Type B pancreatic cell (in vitro differentiated cells): ENCODE results near the gene ATP9A. TPM values are rescaled to one million over a fixed set of nuclear protein-coding genes. Genes with fewer than 3 reads are reported as not detected.

Experiments used
- DNase-seq: peaks from one replicate; pipeline ENCODE4 v3.0.0; 2021; ENCODE audit warnings: mixed read lengths; ENCODE audit not compliant: unreplicated experiment; ENCODE audit errors: extremely low spot score
- H3K27ac Mint-ChIP-seq: 2 replicates; pipeline ENCODE4 v1.8.0; 2021; ENCODE audit warnings: mild to moderate bottlenecking, mixed read lengths
- H3K27me3 Mint-ChIP-seq: 2 replicates; pipeline ENCODE4 v1.8.0; 2021; ENCODE audit warnings: mixed read lengths
- H3K36me3 Mint-ChIP-seq: 2 replicates; pipeline ENCODE4 v1.8.0; 2021; ENCODE audit warnings: mixed read lengths
- H3K4me1 Mint-ChIP-seq: one replicate; pipeline ENCODE4 v1.8.0; 2021; ENCODE audit warnings: mixed read lengths; ENCODE audit not compliant: unreplicated experiment
- H3K4me3 Mint-ChIP-seq: 2 replicates; pipeline ENCODE4 v1.8.0; 2021; ENCODE audit warnings: mild to moderate bottlenecking, mixed read lengths
- H3K9me3 Mint-ChIP-seq: 2 replicates; pipeline ENCODE4 v1.8.0; 2021; ENCODE audit warnings: mixed read lengths
- total RNA-seq: library from RNA; stranded (reverse); gene quantifications from 2 replicates; pipeline ENCODE4 v1.2.1, GENCODE V29; 2021; ENCODE audit warnings: low replicate concordance
- TF ChIP-seq, protein P1 (sequence below): fragments of 200-600 bp; sonication (generic); conservative IDR thresholded peaks from 2 replicates; pipeline ENCODE4 v1.5.0; 2021; ENCODE audit warnings: antibody characterized with exemption, mild to moderate bottlenecking

The ATP9A gene
- total RNA-seq, 1 donor from 2014 or later, result 55.8 TPM

DNA sequence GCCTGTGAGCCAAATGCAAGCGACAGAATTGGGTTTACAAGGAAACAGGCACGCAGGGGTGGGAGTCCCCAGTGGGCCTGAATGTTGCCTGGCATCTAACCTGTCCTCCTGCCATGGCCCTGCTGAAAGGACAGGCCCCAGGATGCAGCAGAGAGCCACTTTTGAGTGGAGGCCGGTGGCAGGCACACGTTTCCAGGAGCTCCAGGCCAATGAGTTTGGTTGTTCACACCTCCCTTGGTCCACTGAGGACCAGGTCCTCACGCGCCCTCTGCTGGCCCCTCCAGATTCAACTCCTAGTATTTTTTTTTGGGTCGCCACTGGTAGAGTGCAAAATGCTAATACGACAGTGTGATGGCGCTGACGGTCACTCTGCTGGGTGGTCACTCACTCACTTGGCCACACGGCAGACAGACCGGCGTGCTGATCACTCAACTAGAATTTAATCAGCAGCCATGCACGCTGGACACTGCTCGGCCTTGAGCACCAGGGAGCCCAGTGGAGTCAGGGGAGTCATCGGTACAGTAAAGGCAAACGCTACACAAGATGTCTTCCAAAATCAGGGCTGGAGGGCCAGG lies 143.9 kb downstream of the ATP9A start:
- TF ChIP-seq, protein P1, sequence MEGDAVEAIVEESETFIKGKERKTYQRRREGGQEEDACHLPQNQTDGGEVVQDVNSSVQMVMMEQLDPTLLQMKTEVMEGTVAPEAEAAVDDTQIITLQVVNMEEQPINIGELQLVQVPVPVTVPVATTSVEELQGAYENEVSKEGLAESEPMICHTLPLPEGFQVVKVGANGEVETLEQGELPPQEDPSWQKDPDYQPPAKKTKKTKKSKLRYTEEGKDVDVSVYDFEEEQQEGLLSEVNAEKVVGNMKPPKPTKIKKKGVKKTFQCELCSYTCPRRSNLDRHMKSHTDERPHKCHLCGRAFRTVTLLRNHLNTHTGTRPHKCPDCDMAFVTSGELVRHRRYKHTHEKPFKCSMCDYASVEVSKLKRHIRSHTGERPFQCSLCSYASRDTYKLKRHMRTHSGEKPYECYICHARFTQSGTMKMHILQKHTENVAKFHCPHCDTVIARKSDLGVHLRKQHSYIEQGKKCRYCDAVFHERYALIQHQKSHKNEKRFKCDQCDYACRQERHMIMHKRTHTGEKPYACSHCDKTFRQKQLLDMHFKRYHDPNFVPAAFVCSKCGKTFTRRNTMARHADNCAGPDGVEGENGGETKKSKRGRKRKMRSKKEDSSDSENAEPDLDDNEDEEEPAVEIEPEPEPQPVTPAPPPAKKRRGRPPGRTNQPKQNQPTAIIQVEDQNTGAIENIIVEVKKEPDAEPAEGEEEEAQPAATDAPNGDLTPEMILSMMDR, result peak; percentile 85
- Mint-ChIP-seq H3K27me3 (no peaks in the 10 kb centered on the region), H3K9me3 (no peaks in the 10 kb centered on the region), H3K4me1 (peaks cover 14% of the 10 kb centered on the region), H3K36me3 (peaks cover 26% of the 10 kb centered on the region), H3K27ac (peak overlapping the region; percentile 45), H3K4me3 (no peak overlapping the region)
- DNase-seq, result peak; percentile 76

- TF ChIP-seq, protein P1, result no peak
- no peak overlapping the region for H3K27ac Mint-ChIP-seq
- DNase-seq, result no peak
- no peak overlapping the region for H3K4me3 Mint-ChIP-seq
- H3K4me1 Mint-ChIP-seq, result peaks cover 9% of the 10 kb centered on the region
- H3K9me3 Mint-ChIP-seq, result no peaks in the 10 kb centered on the region
- H3K36me3 Mint-ChIP-seq, result peaks cover 24% of the 10 kb centered on the region
- H3K27me3 Mint-ChIP-seq, result no peaks in the 10 kb centered on the region
These were observed 144.9 kb downstream of the ATP9A start for GRCh38 chr20:51623255-51623654.

DNA sequence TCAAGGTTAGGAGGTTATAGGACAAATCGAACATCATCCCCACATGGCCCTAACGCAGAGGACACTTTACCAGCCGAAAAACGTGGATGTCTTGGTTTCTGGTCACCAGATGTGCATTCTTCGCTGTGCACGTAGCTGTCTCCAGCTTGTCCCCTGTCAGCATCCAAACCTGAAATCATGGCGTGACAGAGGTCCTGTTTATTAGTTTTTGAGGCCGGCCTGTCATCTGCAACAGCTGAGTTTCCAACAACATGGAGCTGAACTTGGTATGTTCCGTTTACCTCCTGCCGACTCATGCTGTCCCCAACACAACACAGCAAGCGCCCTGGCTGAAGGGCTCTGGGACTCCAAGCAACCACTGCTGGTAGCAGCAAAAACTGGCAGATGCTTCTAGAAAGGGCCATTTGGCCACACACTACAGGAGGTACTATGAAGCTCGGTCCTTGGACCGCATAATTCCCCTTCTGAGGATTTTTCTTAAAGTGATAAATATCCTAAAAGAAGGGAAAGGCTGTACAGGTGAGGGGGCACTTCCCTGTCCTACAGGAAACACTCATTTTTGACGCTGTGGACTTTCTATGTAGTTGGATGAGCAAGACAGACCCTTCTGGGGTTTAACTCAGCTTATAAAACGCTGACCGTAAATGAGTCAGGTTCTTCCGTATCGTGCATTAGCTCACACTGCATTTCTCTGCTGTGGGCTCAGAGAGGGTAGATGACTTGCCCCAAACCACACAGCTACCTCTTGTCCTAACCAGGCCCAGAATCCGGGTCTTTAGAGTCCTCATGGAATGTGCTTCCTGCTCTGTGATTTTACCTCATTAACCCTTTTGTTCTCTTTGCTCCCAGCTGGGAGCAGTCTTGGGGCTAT lies 146.0 kb downstream of the ATP9A start:
- H3K4me3 Mint-ChIP-seq, result no peak overlapping the region
- TF ChIP-seq, protein P1, result no peak
- no peak for DNase-seq
- no peak overlapping the region for H3K27ac Mint-ChIP-seq
- H3K9me3 Mint-ChIP-seq, result no peaks in the 10 kb centered on the region
- peaks cover 9% of the 10 kb centered on the region for H3K4me1 Mint-ChIP-seq
- H3K36me3 Mint-ChIP-seq, result peaks cover 25% of the 10 kb centered on the region
- no peaks in the 10 kb centered on the region for H3K27me3 Mint-ChIP-seq

- Mint-ChIP-seq H3K4me3 (no peak overlapping the region), H3K36me3 (peaks cover 16% of the 10 kb centered on the region), H3K9me3 (no peaks in the 10 kb centered on the region), H3K27ac (no peak overlapping the region), H3K4me1 (peaks cover 4% of the 10 kb centered on the region), H3K27me3 (no peaks in the 10 kb centered on the region)
- TF ChIP-seq, protein P1, result no peak
- no peak for DNase-seq
These were observed 147.8 kb downstream of the ATP9A start for GRCh38 chr20:51620432-51620831.

- Mint-ChIP-seq H3K4me3 (no peak overlapping the region), H3K9me3 (no peaks in the 10 kb centered on the region), H3K27ac (no peak overlapping the region), H3K4me1 (no peaks in the 10 kb centered on the region), H3K27me3 (no peaks in the 10 kb centered on the region), H3K36me3 (peaks cover 12% of the 10 kb centered on the region)
- DNase-seq, result no peak
- TF ChIP-seq, protein P1, result peak; percentile 44
These were observed 152.1 kb downstream of the ATP9A start for GRCh38 chr20:51616060-51616459.
